NOMO-1 treated with DMSO at 0.1 percent for 48 hours (cell line): ENCODE measurements around the gene IRGM.
"Not testable (repeated sequence)": the region's sequence is repeated elsewhere in the genome, so short reads cannot be mapped to it uniquely, and the experiment has no call there.

Experiments used
- DNase-seq: peaks from one replicate; lab custom pipeline; 2025; ENCODE audit not compliant: unreplicated experiment; lab: John Stamatoyannopoulos, UW

Gene IRGM

GRCh38 chr5:150846308-150846653, at the start of gene IRGM:
Gene IRGM (plus strand): TSS chr5:150846521. CDS start chr5:150848124, 1,603 bp downstream.
- not testable (repeated sequence) for DNase-seq

- no peak for DNase-seq
These were observed 48.9 kb upstream of the IRGM start for GRCh38 chr5:150797384-150797783.

GRCh38 chr5:150801117-150801927, 45.0 kb upstream of the IRGM start:
- DNase-seq = peak; percentile 4

GRCh38 chr5:150804388-150804787, 41.9 kb upstream of the IRGM start:
- no peak for DNase-seq

GRCh38 chr5:150809363-150809762, 37.0 kb upstream of the IRGM start:
- no peak for DNase-seq

- no peak for DNase-seq
These were observed 31.3 kb upstream of the IRGM start for GRCh38 chr5:150815010-150815409.

GRCh38 chr5:150816946-150817345, 29.4 kb upstream of the IRGM start:
- DNase-seq = no peak

GRCh38 chr5:150829744-150830143, 16.6 kb upstream of the IRGM start:
- no peak for DNase-seq

GRCh38 chr5:150831821-150832220, 14.5 kb upstream of the IRGM start:
- DNase-seq = not testable (repeated sequence)

- no peak for DNase-seq
These were observed 10.3 kb upstream of the IRGM start for GRCh38 chr5:150836064-150836463.

GRCh38 chr5:150836703-150837102, 9.6 kb upstream of the IRGM start:
- DNase-seq = no peak

GRCh38 chr5:150845185-150845859, 999 bp upstream of the IRGM start:
- not testable (repeated sequence) for DNase-seq

GRCh38 chr5:150846654-150847333, 473 bp downstream of the IRGM start:
- peak; percentile 98 for DNase-seq

- no peak for DNase-seq
These were observed 994 bp downstream of the IRGM start for GRCh38 chr5:150847334-150847695.

- no peak for DNase-seq
These were observed 1.9 kb downstream of the IRGM start for GRCh38 chr5:150848271-150848670.

- DNase-seq = no peak
These were observed 4.7 kb downstream of the IRGM start for GRCh38 chr5:150851039-150851438.

GRCh38 chr5:150853561-150853960, 7.2 kb downstream of the IRGM start:
- peak; percentile 27 for DNase-seq

GRCh38 chr5:150856700-150857099, 10.4 kb downstream of the IRGM start:
- DNase-seq = not testable (repeated sequence)

- peak; percentile 4 for DNase-seq
These were observed 14.0 kb downstream of the IRGM start for GRCh38 chr5:150860246-150860821.

- peak; percentile 45 for DNase-seq
These were observed 15.7 kb downstream of the IRGM start for GRCh38 chr5:150862070-150862469.

- DNase-seq = no peak
These were observed 33.0 kb downstream of the IRGM start for GRCh38 chr5:150879358-150879757.
